Breast epithelium (tissue), 4 donors: ENCODE results near the gene APOL6. TPM values are rescaled to one million over a fixed set of nuclear protein-coding genes. Genes with fewer than 3 reads are reported as not detected.

Experiments
- DNase-seq, 2 donors: peaks; one replicate each; pipeline ENCODE4 v3.0.0-alpha.2; 2019; ENCODE audit warnings: low spot score in 2 of 2
- H3K27ac ChIP-seq, 2 donors: fragments of 200-600 bp; sonication (generic) in 1 of 2; one replicate each; pipeline ENCODE4 v1.5.1; 2016 to 2019; ENCODE audit warnings: mild to moderate bottlenecking in 1 of 2
- H3K27me3 ChIP-seq, 2 donors: fragments of 200-600 bp; sonication (generic) in 1 of 2; one replicate each; pipeline versions ENCODE4 v1.5.1 to v1.6.0; 2017 to 2019; ENCODE audit warnings: control low read depth in 1 of 2, mild to moderate bottlenecking in 1 of 2
- H3K36me3 ChIP-seq: fragments of 200-600 bp; one replicate; pipeline ENCODE4 v1.5.1; 2019
- H3K4me1 ChIP-seq, 2 donors: fragments of 200-600 bp; sonication (generic); one replicate each; pipeline ENCODE4 v1.5.1; 2016 to 2019; ENCODE audit warnings: control low read depth in 1 of 2
- H3K4me3 ChIP-seq, 3 donors: fragments of 200-600 bp; sonication (generic); 1 replicate in 2 of 3; 2 replicates in 1 of 3; pipeline ENCODE4 v1.5.1; 2016 to 2019; ENCODE audit warnings: mild to moderate bottlenecking in 3 of 3, moderate library complexity in 2 of 3
- H3K9me3 ChIP-seq, 2 donors: fragments of 200-600 bp; sonication (generic) in 1 of 2; one replicate each; pipeline ENCODE4 v1.5.1; 2016 to 2019; ENCODE audit warnings: control low read depth in 1 of 2
- CTCF ChIP-seq, 3 donors: fragments of 450-650 bp; IDR thresholded peaks; one replicate each; pipeline ENCODE4 v1.5.1; 2016 to 2017; ENCODE audit warnings: antibody characterized with exemption in 3 of 3, mild to moderate bottlenecking in 3 of 3, moderate library complexity in 3 of 3
- POLR2A ChIP-seq: fragments of 450-650 bp; IDR thresholded peaks from one replicate; pipeline ENCODE4 v1.6.1; 2016; ENCODE audit warnings: antibody characterized with exemption, mild to moderate bottlenecking, moderate library complexity
- POLR2AphosphoS5 ChIP-seq, 3 donors: sonication (generic); formaldehyde crosslinking; IDR thresholded peaks; one replicate each; pipeline ENCODE4 v1.6.1; 2017; ENCODE audit warnings: antibody characterized with exemption in 3 of 3
- intact Hi-C: fragments of 100-400 bp; cut with DNase I; formaldehyde crosslinking; loops from one replicate; pipeline ENCODE4 v1.15.1; 2023; ENCODE audit warnings: low total_unique reads
- total RNA-seq, 3 donors: library from RNA; depleted of rRNA; stranded (reverse); fragments of >200 nt; gene quantifications; one replicate each; pipeline ENCODE4 v1.1.0, GENCODE V29; 2016

The APOL6 gene
- total RNA-seq, 3 donors from 2014 or later = 21.2 to 59.7 (median 25.6) TPM

DNA sequence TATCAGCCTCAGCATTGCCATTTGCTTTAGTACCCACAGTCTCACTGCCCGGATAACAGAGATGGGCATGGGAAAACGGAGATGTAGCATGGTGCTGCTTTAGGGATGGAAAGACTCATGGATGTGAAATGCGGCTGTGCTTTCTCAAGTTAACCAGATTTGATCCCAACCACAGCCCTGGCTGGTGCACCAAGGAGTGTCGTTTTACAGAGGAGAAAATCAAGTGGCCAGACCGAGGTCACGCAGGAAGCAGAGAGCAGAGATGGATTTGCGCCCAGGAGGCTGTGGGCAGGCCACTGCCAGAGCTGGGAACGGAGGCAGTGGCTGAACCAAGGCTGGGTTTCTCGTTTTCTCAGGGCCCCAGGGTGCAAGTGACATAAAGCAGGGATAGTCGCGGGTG is 40.2 kb upstream of the APOL6 start:
- Histone ChIP-seq H3K4me1 (no peaks in the 10 kb centered on the region), H3K27me3 (no peaks in the 10 kb centered on the region), H3K27ac (no peak overlapping the region), H3K4me3 (no peak overlapping the region), H3K36me3 (no peaks in the 10 kb centered on the region), H3K9me3 (no peaks in the 10 kb centered on the region)
- intact Hi-C loops = no loop called here
- no peak for TF ChIP-seq POLR2AphosphoS5 (IDR thresholded peaks at IDR 0.05)
- no peak for TF ChIP-seq POLR2A
- TF ChIP-seq CTCF (IDR thresholded peaks at IDR 0.05) = no peak
- DNase-seq = no peak

DNA sequence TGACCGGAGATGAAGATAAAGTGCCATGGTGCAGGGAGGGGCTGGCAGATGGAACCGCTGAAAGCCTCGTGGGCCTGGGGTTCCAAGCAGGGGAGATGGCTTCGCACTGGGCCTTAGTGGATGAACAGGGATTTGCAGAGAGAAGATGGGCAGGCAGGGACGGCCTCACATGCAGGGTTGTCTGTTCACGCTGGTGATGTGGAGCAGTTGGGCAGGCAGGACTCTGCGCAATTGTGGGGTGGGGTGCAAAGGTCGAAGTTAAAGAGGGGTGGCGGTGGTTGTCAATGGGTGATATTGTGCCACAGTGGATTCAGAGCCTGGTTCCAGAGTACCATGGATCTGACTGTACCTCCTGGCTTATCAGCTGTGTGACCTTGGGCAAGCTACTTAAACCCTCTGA is 39.0 kb upstream of the APOL6 start:
- Histone ChIP-seq H3K36me3 (no peaks in the 10 kb centered on the region), H3K27ac (no peak overlapping the region), H3K27me3 (no peaks in the 10 kb centered on the region), H3K9me3 (no peaks in the 10 kb centered on the region), H3K4me1 (no peaks in the 10 kb centered on the region), H3K4me3 (no peak overlapping the region)
- no peak for DNase-seq
- intact Hi-C loops = no loop called here
- TF ChIP-seq POLR2AphosphoS5 (IDR thresholded peaks at IDR 0.05) (no peak), POLR2A (no peak), CTCF (IDR thresholded peaks at IDR 0.05) (no peak)

GRCh38 chr22:35609761-35610160 is 38.5 kb upstream of the APOL6 start:
- Histone ChIP-seq H3K4me1 (no peaks in the 10 kb centered on the region), H3K27ac (no peak overlapping the region), H3K36me3 (no peaks in the 10 kb centered on the region), H3K27me3 (no peaks in the 10 kb centered on the region), H3K9me3 (no peaks in the 10 kb centered on the region), H3K4me3 (no peak overlapping the region)
- intact Hi-C loops = loop anchor here (10.0 kb wide), 1 partner anchor 505 kb away; no protein-coding TSS in a partner anchor
- DNase-seq = no peak
- no peak for TF ChIP-seq POLR2AphosphoS5 (IDR thresholded peaks at IDR 0.05)
- TF ChIP-seq CTCF (IDR thresholded peaks at IDR 0.05) = no peak

DNA sequence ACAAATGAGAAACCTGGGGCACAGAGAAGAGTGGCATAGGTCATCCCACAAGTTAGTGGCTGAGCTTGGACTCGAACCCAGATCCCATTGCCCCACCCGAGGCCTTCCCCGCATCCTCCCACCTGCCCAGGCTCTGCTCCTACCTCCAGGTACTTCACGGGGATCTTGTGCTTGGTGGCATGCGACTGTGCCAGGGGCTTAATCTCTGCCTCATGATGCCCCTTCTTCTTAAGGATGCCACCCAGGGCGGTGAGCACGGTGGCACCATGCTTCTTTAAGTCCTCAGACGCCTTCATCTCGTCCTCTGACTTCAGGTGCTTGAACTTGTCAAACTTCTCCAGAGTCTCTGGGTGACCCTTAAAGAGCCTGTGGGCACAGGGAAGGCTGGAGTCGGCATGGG is 37.5 kb upstream of the APOL6 start:
- intact Hi-C loops = loop anchor here (10.0 kb wide), 1 partner anchor 504 kb away; no protein-coding TSS in a partner anchor
- no peaks in the 10 kb centered on the region for H3K36me3 ChIP-seq
- no peaks in the 10 kb centered on the region for H3K9me3 ChIP-seq
- DNase-seq = no peak
- H3K27me3 ChIP-seq = no peaks in the 10 kb centered on the region
- H3K4me1 ChIP-seq = no peaks in the 10 kb centered on the region
- H3K4me3 ChIP-seq = no peak overlapping the region
- TF ChIP-seq POLR2AphosphoS5 (IDR thresholded peaks at IDR 0.05) = no peak
- TF ChIP-seq CTCF (IDR thresholded peaks at IDR 0.05) = no peak
- no peak for TF ChIP-seq POLR2A
- no peak overlapping the region for H3K27ac ChIP-seq

DNA sequence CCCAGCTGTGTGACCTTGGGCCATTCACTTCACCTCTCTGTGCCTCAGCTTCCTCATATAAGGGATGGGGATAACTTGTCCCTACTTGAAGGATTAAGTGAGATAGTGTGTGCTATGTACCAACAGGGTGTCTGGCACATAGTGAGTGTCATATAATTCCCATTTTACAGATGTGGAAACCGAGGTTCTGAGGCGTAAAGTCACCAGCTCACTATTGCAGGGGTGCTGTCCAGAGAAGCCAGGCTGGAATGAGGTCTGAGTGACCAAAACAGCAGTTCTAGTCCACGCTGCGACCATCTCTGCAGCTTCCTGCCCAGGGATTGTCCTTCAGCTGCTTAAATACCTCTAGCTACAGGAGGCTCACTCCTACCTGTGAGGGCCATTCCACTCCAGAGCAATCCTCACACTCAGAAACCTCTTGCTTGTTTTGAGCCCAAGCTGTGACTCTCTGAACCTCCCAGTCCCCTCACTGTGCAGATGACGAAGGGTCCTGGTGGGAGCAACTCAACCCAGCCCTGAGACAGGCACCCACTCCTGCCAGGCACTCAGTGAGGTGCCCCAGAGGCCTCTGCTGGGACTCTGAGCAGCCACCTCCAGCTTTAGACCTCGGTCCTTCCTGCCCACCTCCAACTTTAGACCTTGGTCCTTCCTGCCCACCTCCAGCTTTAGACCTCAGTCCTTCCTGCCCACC is 36.9 kb upstream of the APOL6 start:
- intact Hi-C loops = loop anchor here (10.0 kb wide), 1 partner anchor 503 kb away; no protein-coding TSS in a partner anchor

More for the DNA sequence above, 36.9 kb upstream of the APOL6 start:
- Histone ChIP-seq H3K4me1 (no peaks in the 10 kb centered on the region), H3K9me3 (no peaks in the 10 kb centered on the region), H3K27me3 (no peaks in the 10 kb centered on the region), H3K4me3 (no peak overlapping the region), H3K36me3 (no peaks in the 10 kb centered on the region), H3K27ac (peak overlapping the region; percentile 48 to 61)
- DNase-seq = no peak
- TF ChIP-seq POLR2A = no peak
- no peak for TF ChIP-seq POLR2AphosphoS5 (IDR thresholded peaks at IDR 0.05)
- no peak for TF ChIP-seq CTCF (IDR thresholded peaks at IDR 0.05)
